Colonic mucosa (tissue), 4 donors: ENCODE measurements around the gene DUSP16. TPM values are rescaled to one million over a fixed set of nuclear protein-coding genes. Genes with fewer than 3 reads are reported as not detected.

Experiments used
- DNase-seq: peaks from one replicate; pipeline ENCODE4 v3.0.0-alpha.2; 2020
- H3K27ac ChIP-seq: fragments of 200-600 bp; one replicate; pipeline ENCODE4 v1.8.0; 2021
- H3K27me3 ChIP-seq: fragments of 200-600 bp; one replicate; pipeline ENCODE4 v1.8.0; 2021
- H3K36me3 ChIP-seq: fragments of 200-600 bp; one replicate; pipeline ENCODE4 v1.8.0; 2021
- H3K4me1 ChIP-seq: fragments of 200-600 bp; one replicate; pipeline ENCODE4 v1.8.0; 2021; ENCODE audit warnings: mild to moderate bottlenecking
- H3K4me3 ChIP-seq: fragments of 200-600 bp; one replicate; pipeline ENCODE4 v1.8.0; 2021
- H3K9ac ChIP-seq, 2 donors: one replicate each; pipeline ENCODE4 v1.7.0; 2013; ENCODE audit warnings: control low read depth in 2 of 2, low read depth in 2 of 2, low read length in 2 of 2
- H3K9me3 ChIP-seq: fragments of 200-600 bp; one replicate; pipeline ENCODE4 v1.8.0; 2021
- CTCF ChIP-seq: fragments of 200-600 bp; IDR thresholded peaks from one replicate; pipeline ENCODE4 v1.8.0; 2022; ENCODE audit warnings: antibody characterized with exemption, mild to moderate bottlenecking
- intact Hi-C: fragments of 100-400 bp; cut with DNase I; formaldehyde crosslinking; loops from one replicate; pipeline ENCODE4 v1.14.1; 2022
- total RNA-seq, 2 donors: library from RNA; stranded (reverse); fragmentation: NEBNext Ultra II Directional in 1 of 2; extraction: Animal tissue kit (Norgen Biotek cat#: 25700) in 1 of 2; gene quantifications; one replicate each; pipeline ENCODE4 v1.2.1, GENCODE V29; 2021
- donor health status: healthy.
- donor health status: DM: no; HTN: no; CAD: no.
- donor health status: DM: no; HTN: no; CAD: no.

The DUSP16 gene
- total RNA-seq, 2 donors from 2014 or later, result 47.5 to 60.2 TPM

- Histone ChIP-seq H3K9ac (no peak overlapping the region), H3K27me3 (no peaks in the 10 kb centered on the region), H3K36me3 (no peaks in the 10 kb centered on the region), H3K9me3 (no peaks in the 10 kb centered on the region), H3K27ac (no peak overlapping the region), H3K4me1 (no peaks in the 10 kb centered on the region), H3K4me3 (no peak overlapping the region)
- TF ChIP-seq CTCF, result no peak
- DNase-seq, result no peak
- intact Hi-C loops, result no loop called here
These were observed 7.0 kb downstream of the DUSP16 start for GRCh38 chr12:12555656-12556055.

- no peaks in the 10 kb centered on the region for H3K4me1 ChIP-seq
- no peaks in the 10 kb centered on the region for H3K27me3 ChIP-seq
- H3K9ac ChIP-seq, result no peak overlapping the region
- H3K27ac ChIP-seq, result no peak overlapping the region
- no peaks in the 10 kb centered on the region for H3K9me3 ChIP-seq
- H3K36me3 ChIP-seq, result no peaks in the 10 kb centered on the region
- no peak for DNase-seq
- no peak overlapping the region for H3K4me3 ChIP-seq
- intact Hi-C loops, result no loop called here
- TF ChIP-seq CTCF, result no peak
These were observed 9.4 kb downstream of the DUSP16 start for GRCh38 chr12:12553208-12553785.

- no peaks in the 10 kb centered on the region for H3K36me3 ChIP-seq
- no peak overlapping the region for H3K4me3 ChIP-seq
- intact Hi-C loops, result no loop called here
- H3K9ac ChIP-seq, result no peak overlapping the region
- no peak overlapping the region for H3K27ac ChIP-seq
- no peaks in the 10 kb centered on the region for H3K9me3 ChIP-seq
- H3K4me1 ChIP-seq, result no peaks in the 10 kb centered on the region
- no peaks in the 10 kb centered on the region for H3K27me3 ChIP-seq
- TF ChIP-seq CTCF, result no peak
- no peak for DNase-seq
These were observed 11.5 kb downstream of the DUSP16 start for GRCh38 chr12:12551115-12551514.

- Histone ChIP-seq H3K27me3 (no peaks in the 10 kb centered on the region), H3K27ac (no peak overlapping the region), H3K4me1 (no peaks in the 10 kb centered on the region), H3K9me3 (no peaks in the 10 kb centered on the region), H3K4me3 (no peak overlapping the region), H3K36me3 (no peaks in the 10 kb centered on the region), H3K9ac (no peak overlapping the region)
- intact Hi-C loops, result no loop called here
- DNase-seq, result no peak
- no peak for TF ChIP-seq CTCF
These were observed 12.4 kb downstream of the DUSP16 start for GRCh38 chr12:12550277-12550676.

- Histone ChIP-seq H3K9me3 (no peaks in the 10 kb centered on the region), H3K36me3 (no peaks in the 10 kb centered on the region), H3K4me3 (no peak overlapping the region), H3K27ac (no peak overlapping the region), H3K9ac (no peak overlapping the region), H3K27me3 (no peaks in the 10 kb centered on the region), H3K4me1 (no peaks in the 10 kb centered on the region)
- intact Hi-C loops, result no loop called here
- TF ChIP-seq CTCF, result no peak
- DNase-seq, result no peak
These were observed 13.2 kb downstream of the DUSP16 start for GRCh38 chr12:12549426-12549825.
